Coronary artery (tissue), 2 donors: ENCODE measurements around the gene ZNF560.

Experiments used
- DNase-seq: peaks from one replicate; pipeline ENCODE4 v3.0.0-alpha.2; 2017; ENCODE audit warnings: low spot score
- H3K27ac ChIP-seq, 2 donors: fragments of 200-600 bp; sonication (generic); one replicate each; pipeline ENCODE4 v1.5.1; 2016 to 2019
- H3K4me3 ChIP-seq: fragments of 200-600 bp; sonication (generic); 2 replicates; pipeline ENCODE4 v1.5.1; 2016; ENCODE audit warnings: mild to moderate bottlenecking, moderate library complexity
- CTCF ChIP-seq: fragments of 200-600 bp; sonication (generic); IDR thresholded peaks from one replicate; pipeline ENCODE4 v1.5.1; 2019; ENCODE audit warnings: antibody characterized with exemption

The ZNF560 gene

DNA sequence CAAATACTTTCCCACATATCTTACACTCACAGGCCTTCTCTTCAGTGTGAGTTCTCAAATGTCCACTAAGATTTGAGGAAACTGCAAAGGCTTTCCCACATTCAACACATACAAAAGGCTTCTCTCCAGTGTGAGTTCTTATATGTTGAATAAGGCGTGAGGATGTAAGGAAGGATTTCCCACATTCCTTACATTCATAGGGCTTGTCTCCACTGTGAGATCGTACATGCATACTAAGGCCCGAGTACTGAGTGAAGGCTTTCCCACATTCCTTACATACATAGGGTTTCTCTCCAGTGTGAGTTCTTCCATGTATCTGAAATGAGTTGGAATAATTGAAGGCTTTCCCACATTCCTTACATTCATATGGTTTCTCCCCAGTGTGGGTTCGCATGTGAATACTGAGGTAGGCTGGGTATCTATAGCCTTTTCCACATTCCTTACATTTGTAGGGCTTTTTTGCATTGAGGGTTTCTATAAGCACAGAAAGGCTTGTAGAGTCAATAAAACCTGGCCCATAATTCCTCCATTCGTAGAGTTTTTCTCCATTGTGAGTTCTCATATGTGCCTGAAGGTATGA is 30.4 kb upstream of the ZNF560 start:
- Histone ChIP-seq H3K27ac (no peak overlapping the region), H3K4me3 (peak overlapping the region; percentile 44)
- TF ChIP-seq CTCF = no peak
- no peak for DNase-seq

- peak overlapping the region; percentile 1 for H3K4me3 ChIP-seq
- TF ChIP-seq CTCF = no peak
- DNase-seq = no peak
Observed at GRCh38 chr19:9523885-9524474, 25.6 kb upstream of the ZNF560 start.

DNA sequence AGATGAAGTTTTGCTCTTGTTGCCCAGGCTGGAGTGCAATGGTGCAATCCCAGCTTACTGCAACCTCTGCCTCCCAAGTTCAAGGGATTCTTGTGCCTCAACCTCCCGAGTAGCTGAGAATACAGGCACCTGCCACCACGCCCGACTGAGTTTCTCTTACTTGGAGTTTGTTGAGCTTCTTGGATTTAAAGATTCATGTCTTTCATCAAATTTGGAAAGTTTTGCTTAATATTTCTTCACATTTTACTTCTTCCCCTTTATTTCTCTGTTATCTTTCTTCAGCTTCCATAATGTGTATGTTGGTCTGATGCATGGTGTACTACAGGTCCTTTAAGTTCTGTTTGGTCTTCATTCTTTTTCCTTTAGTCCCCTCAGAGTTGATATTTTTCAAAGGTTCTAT is 8.9 kb upstream of the ZNF560 start:
- DNase-seq = no peak
- TF ChIP-seq CTCF = no peak
- Histone ChIP-seq H3K4me3 (no peak overlapping the region), H3K27ac (no peak overlapping the region)

More at GRCh38 chr19:9523885-9524474, 25.6 kb upstream of the ZNF560 start:
- no peak overlapping the region for H3K27ac ChIP-seq

DNA sequence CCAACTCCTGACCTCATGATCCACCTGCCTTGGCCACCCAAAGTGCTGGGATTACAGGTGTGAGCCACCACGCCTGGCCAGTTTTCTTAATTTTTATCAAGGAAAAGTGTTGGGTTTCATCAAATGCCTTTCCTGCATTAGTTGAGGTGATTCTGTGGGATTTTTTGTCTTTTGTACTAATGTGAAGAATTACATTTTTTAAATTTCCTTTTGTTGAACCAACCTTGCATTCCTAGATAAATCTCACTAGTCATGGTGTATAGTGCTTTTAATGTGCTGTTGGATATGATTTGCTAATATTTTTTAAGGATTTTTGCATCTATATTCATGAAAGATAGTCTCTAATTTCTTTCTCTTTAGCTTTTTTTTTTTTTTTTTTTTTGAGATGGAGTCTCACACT is 2.4 kb upstream of the ZNF560 start:
- no peak overlapping the region for H3K27ac ChIP-seq
- TF ChIP-seq CTCF = no peak
- no peak for DNase-seq
- no peak overlapping the region for H3K4me3 ChIP-seq

GRCh38 chr19:9494096-9494495 is 4.3 kb downstream of the ZNF560 start:
- H3K27ac ChIP-seq = no peak overlapping the region
- no peak for DNase-seq
- TF ChIP-seq CTCF = no peak
- H3K4me3 ChIP-seq = no peak overlapping the region

GRCh38 chr19:9487016-9487415 is 11.4 kb downstream of the ZNF560 start:
- no peak for TF ChIP-seq CTCF
- no peak overlapping the region for H3K27ac ChIP-seq
- no peak overlapping the region for H3K4me3 ChIP-seq
- no peak for DNase-seq

- Histone ChIP-seq H3K4me3 (no peak overlapping the region), H3K27ac (no peak overlapping the region)
- no peak for TF ChIP-seq CTCF
- DNase-seq = no peak
Observed at GRCh38 chr19:9485140-9485539, 13.3 kb downstream of the ZNF560 start.
